ENCODE results near the gene IFT80.

Gene IFT80

DNA sequence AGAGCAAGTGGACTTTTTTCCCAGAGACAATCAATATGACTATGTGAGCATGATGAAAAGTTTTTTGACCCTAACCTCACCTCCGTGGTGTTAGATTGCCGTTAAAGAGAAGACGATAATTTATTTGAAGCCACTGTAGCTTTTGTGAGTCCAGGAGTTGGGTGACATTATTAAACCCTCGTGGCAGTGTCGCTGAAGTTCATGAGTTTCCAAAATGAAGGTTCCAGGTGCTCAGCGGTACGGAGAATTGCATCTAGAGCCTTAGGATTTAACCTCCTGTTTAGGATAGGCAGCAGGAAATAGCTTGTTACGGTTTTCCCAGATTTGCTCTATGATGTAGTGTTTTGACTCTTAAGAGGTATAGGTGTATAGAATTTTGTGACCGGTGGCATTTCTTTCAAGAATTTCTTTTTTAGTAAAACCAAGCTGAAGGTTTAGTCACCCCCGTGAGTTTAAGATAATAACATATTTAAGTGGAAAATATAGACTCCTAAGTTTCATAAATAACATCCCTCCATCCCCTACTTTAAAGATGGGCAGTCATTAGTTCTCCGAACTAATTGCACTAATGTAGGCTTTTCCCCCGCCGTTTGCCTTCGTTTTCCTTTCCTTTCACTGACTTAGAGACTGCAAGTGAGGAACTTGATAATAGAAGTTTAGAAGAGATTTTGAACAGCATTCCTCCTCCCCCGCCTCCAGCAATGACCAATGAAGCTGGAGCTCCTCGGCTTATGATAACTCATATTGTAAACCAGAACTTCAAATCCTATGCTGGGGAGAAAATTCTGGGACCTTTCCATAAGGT, 2.5 kb upstream of the IFT80 start:
- FAIRE-seq (peak; percentile 29), DNase-seq (ENCODE audit: low spot score) (peak; percentile 58)

DNA sequence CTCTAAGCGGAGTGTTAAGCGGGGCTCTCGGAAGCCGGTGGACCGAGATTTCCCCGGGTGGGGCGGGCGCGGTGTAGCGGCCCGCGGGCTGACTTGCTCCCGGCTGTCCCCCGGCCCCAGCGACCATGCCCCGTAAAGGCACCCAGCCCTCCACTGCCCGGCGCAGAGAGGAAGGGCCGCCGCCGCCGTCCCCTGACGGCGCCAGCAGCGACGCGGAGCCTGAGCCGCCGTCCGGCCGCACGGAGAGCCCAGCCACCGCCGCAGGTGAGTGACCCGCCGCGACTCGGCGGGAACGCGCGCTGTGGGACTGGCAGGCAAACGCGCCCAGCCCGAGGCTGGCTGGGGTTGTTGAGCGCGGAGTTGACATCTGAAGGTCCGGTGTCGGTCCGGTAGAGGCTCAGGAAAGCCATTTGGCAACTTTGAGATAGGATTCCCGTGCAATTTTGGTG, 1.7 kb upstream of the IFT80 start:
- FAIRE-seq, result no peak
- no peak for DNase-seq (ENCODE audit: low spot score)

DNA sequence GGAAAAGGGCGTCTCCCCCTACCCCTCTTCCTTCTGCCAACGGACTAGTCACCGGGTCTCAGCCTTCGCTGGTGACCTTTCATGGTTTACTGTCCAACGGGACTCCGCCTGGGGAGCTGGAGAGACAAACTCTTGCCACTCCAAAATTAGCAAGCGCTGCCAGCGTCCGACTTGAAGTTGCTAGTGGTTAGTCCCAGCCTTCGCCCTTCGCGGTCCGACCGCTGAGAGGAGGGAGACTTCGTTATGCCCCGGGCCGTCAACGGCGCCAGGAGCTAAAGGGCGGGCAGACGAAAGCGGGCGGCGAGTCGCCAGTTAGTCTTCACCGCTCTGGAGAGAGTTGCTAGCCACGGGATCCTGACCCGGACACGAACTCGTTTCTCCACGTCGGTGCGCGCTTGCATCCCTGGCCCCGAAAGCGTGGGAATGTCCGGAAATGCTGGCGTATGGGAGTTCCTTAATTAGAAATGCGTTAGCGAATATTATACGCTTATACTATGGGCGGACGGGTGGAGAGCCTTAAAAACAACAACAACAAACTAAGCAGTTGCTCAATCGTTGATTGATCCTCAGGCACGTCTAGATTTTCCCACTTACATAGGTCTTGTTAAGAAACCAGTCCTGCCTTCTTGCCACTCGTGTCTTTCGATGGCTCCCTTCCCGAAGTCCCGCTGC, 1.1 kb upstream of the IFT80 start:
- DNase-seq (ENCODE audit: low spot score) (peak; percentile 12), FAIRE-seq (no peak)

DNA sequence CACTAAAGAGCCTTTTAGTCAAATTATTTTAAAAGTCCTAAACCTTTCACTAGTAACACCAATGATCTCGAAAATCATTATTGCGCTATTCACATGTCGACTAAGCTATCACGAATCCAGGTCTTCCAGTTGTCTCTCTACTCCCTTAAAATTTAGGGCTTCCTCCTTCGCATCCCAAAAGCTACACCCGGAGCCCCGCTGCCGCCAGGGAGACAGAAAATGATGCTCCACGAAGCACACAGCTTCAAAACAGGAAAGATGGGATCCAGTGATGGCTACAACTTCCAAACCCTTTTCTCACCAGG, 253 bp downstream of the IFT80 start:
- DNase-seq (ENCODE audit: low spot score) (no peak), FAIRE-seq (no peak)

DNA sequence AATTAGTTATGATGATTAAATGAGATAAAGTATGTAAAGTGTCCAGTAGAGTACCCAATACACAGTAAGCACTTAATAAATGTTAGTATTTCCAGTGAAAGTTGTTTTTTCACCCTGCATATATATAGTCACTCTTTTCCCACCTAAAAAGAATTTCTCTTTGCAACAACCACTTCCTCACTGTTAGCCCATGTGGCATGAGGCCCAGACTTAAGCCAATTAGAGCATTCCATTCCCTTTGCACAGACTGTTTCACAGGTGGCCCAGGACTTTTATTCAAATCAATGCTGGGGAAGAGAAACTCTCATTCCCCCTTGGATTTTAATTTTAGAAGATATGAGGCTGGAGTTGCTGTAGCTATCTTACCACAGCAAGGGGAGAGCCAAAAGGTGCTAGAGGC, 3.7 kb downstream of the IFT80 start:
- no peak for DNase-seq (ENCODE audit: low spot score)
- FAIRE-seq, result no peak

DNA sequence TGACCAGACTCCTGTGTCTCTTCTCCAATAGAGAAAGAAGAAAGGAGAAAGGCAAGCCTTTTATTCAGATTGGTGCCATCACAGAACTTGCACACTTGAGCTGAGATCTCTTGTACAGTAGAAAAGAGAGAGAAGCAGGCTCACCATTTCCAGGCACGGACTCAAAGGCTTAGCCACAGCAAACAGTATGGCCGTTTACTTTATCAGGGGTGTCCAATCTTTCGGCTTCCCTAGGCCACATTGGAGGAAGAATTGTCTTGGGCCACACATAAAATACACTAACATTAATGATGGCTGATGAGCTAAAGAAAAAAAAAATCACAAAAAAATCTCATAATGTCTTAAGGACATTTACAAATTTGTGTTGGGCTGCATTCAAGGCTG, 5.0 kb downstream of the IFT80 start:
- DNase-seq (ENCODE audit: low spot score) (no peak), FAIRE-seq (no peak)

DNA sequence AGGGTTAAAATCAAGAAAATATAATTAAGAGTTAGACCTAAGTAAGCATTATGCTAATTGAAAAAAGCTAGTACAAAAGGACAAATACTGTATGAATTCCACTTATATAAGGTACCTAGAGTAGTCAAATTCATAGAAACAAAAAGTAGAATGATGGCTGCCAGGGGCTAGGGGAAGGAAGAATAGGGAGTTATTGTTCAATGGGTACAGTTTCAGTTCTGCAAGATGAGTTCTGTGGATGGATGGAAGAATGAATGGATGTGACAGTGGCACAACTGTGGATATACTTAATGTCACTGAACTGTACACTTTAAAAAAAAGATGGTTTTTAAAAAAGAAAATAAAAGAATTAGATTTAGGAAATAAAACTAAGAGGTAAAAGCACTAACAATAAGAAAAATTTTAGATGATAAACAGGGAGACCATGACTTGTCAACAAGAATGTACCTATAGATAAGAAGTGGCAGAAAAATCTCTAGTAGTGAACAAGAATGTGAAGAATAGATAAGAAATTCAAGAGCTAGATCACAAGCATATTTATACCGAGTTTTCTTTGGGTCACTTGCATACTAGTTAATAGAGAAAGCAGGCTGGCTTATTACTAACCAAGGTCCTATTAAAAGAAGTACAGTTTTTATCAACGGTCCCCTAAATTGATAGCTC, 5.5 kb downstream of the IFT80 start:
- DNase-seq (ENCODE audit: low spot score), result no peak
- no peak for FAIRE-seq

DNA sequence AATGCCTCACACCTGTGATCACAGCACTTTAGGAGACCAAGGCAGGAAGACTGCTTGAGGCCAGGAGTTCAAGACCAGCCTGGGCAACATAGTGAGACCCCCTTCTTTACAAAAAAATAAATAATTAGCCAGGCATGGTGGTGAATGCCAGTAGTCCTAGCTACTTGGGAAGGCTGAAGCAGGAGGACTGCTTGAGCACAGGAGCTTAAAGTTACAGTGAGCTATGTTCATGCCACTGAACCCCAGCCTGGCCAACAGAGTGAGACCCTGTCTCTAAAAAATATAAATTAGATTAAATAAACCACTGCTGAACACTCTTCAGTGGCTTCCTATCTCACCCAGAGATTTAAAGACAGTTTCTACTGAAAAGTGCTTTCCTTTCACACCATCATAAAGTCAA, 6.2 kb downstream of the IFT80 start:
- no peak for DNase-seq (ENCODE audit: low spot score)
- FAIRE-seq, result no peak

DNA sequence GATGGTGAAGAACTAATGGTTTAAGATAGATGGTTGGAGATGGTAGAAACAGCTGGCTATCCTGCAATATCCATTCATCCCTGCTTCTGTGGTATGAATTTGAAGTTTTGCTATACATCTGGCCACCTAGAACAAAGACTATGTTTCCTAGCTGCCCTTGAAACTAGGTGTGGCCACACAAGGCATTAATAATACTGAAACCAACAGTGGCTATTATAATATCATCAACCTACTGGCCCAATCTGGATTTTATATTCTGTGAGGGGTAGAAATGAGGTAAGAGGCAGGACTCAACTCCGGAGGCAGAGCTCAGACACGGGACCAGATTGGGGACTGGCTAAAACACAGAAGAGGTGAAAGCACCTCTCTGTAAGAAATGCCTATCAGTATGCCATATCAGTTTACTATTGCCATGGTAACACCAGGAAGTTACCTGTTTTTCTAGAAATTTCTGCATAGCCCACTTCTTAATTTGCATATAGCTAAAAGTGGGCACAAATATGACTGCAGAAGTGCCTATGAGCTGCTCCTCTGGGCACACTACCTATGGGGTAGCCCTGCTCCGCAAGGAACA, 8.4 kb downstream of the IFT80 start:
- DNase-seq (ENCODE audit: low spot score), result no peak
- FAIRE-seq, result no peak

DNA sequence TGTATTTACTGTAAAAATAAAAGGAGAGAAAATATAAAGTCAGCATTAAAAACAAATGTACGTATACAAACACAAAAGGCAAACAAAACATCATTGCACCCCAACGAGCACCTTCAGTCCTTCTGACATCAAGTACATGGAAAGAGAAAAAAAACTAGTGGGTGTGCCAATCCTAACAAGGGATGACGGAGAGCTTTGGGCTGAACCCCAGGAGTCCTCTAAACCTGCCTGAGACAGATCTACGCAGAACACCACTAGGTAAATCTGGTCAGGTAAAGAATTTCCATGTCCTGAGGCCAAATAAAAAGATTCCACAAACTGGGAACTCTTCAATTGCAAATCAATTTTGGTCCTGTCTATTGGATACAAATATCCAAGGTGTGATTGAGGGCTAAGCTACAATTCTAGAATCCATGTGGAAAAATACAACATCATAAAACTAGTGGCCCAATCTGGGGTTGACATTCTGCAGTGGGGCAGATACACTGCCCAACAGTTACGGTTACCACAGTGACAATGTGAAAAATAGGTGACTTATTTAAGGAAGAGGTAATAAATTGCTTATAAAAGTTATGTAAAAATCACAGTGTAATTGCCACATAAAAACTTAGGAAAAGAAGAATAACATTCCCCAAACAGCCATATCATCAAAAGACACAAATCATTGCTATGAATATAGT, 14.2 kb downstream of the IFT80 start:
- DNase-seq (ENCODE audit: low spot score) (no peak), FAIRE-seq (no peak)

DNA sequence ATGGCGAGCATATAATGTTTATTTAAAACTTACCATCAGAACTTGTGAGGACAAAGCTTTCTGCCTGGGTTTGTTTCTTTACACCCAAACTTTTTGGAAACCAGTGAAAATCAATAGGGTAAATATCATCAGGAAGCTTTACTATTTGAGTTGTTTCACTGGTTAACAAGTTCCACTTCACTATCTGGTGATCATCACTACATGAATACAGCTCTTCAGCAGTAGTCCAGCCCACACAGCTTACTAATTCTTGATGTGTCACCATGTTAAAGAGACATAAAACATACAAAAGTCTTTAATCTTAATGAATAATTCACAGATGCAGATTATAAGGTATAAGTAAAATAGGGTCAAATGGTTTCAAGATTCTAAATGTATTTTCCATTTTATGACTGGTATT, 17.6 kb downstream of the IFT80 start:
- FAIRE-seq (peak; percentile 54), DNase-seq (ENCODE audit: low spot score) (no peak)

DNA sequence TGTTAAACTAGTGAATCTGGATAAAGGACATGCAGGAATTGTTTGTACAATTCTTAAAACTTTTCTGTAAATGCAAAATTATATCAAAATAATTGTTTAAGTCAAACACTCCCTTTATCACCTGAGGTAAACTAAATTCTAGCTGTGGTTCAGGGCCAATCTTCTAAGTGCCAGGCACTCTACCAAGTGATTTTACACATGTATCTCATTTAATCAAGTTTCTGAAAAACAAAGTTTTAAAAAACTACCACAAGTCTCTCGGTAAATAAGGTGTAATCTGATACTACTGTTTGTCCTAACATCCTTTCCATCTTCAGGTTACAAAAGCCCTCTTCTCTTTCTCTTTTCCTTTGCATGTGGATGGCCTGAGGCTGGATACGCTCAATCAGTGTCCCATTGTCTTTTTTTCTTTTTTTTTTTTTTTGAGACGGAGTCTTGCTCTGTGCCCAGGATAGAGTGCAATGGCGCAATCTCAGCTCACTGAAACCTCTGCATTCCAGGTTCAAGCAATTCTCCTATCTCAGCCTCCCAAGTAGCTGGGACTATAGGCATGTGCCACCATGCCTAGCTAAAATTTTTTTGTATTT, 19.3 kb downstream of the IFT80 start:
- FAIRE-seq, result no peak
- DNase-seq (ENCODE audit: low spot score), result no peak

DNA sequence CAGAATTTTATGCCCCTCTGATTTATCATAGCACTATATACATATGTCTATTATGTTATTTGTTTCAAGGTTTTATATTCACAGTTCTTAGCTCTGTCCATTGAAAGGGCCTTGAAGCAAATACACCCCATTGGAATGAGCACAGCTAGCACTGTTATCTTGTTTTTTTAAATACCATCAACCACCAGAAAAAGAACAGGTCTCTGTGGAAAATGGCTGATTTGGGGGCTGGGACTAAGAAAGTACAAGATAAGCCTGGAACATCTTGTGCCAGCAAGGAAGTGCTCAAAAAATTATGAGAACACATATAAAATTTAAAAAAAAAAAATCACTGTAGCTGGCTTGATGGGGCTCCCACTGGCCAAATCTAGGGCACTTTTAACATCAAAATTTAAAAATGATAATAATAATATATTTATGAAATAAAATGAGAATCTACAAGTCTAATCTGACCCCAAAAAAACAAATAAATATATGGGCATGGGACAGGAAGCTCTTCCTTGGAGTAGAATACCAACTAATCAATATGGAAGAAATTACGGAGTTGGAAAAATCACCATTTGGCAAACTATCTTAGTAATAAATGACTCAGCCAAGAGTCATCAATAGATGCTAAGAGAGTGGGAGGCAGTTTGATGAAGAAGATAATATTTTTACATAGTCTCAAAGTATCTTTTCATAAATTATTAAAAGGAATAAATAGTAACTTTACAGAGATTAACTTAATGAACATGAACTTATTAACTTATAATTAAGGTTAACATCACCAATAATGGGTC, 20.5 kb downstream of the IFT80 start:
- no peak for FAIRE-seq
- DNase-seq (ENCODE audit: low spot score), result no peak

DNA sequence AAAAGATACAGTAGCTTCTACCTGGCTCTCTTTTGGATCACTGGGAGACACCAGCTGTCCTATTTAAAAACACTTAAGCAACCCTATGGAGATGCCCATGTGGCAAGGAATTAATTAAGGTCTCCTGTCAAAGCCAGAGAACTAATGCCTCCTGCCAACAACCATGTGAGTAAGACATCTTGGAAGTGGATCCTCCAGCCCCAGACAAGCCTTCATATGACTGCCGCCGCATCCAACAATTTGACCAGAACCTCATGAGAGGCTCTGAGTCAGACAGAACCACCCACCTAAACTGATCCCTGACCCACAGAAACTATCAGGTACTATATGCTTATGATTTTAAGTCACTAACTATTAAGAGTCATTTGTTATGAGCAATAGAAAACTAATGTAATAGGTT, 22.3 kb downstream of the IFT80 start:
- FAIRE-seq (no peak), DNase-seq (ENCODE audit: low spot score) (no peak)

DNA sequence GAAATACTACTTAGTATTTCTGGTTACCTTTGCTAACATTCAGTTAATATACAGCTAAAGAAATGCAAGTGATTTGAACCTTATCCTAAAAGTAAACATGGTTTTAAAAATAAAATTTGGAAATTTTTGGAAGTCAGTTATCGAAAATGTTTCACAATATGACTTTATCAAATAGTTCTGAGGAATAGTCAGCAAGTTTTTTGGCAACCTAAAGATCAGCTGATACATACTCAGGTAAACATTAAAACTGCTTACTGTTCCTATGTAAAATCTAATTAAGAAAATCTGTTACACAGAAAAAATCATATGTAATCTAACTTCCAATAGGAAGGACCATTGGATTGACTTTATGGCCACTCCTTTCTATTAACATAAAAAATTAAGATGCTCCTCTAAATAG, 24.1 kb downstream of the IFT80 start:
- FAIRE-seq (no peak), DNase-seq (ENCODE audit: low spot score) (no peak)

DNA sequence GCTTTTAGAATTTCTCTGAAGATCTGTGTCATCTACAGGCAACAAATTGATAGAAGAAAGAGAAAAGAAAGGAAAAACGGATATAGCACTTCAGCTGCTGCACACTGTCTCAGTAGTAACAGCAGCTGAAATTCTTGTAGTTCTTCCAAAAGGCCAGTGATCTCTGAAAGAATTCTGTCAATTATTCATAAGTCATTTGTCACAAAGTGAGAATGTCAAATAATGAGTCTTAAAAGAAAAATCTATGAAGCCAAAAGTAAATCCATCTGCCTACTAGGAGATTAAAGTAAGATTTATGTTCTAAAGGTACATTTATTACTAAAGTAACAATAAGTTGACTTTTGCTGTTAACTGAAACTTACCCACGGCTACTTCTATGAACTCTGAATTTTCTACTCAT, 24.6 kb downstream of the IFT80 start:
- peak; percentile 60 for DNase-seq (ENCODE audit: low spot score)

DNA sequence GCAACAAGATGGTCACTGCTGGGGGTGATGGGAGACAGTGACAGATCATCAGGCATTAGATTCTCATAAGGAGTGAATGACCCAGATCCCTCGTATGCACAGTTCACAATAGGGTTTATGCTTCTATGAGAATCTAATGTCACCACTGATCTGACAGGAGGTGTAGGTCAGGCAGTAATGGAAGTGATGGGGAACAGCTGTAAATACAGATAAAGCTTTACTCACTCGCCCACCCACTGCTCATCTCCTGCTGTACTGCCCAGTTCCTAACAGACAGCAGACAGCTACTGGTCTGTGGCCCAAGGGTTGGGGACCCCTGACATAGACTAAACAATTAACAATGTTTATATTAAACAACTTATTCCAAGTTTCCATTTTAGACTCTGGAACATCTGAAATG, 25.4 kb downstream of the IFT80 start:
- FAIRE-seq (no peak), DNase-seq (ENCODE audit: low spot score) (no peak)

More for the DNA sequence above, 24.6 kb downstream of the IFT80 start:
- FAIRE-seq, result peak; percentile 94

DNA sequence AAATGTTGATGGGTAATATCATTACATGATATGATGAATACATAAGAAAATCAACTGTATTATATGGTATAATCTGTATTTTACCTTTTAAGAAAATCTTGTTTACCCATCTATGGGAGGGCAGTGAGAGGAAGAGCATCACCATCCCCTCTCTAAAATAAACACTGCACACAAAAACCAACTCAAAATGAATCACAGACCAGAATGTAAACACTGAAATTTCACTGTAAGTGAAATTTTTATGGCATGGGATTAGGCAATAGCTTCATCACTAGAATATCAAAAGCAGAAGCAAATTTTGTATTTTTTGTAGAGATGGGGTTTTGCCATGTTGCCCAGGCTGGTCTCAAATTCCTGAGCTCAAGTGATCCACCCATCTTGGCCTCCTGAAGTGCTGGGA, 26.2 kb downstream of the IFT80 start:
- FAIRE-seq (no peak), DNase-seq (ENCODE audit: low spot score) (no peak)

DNA sequence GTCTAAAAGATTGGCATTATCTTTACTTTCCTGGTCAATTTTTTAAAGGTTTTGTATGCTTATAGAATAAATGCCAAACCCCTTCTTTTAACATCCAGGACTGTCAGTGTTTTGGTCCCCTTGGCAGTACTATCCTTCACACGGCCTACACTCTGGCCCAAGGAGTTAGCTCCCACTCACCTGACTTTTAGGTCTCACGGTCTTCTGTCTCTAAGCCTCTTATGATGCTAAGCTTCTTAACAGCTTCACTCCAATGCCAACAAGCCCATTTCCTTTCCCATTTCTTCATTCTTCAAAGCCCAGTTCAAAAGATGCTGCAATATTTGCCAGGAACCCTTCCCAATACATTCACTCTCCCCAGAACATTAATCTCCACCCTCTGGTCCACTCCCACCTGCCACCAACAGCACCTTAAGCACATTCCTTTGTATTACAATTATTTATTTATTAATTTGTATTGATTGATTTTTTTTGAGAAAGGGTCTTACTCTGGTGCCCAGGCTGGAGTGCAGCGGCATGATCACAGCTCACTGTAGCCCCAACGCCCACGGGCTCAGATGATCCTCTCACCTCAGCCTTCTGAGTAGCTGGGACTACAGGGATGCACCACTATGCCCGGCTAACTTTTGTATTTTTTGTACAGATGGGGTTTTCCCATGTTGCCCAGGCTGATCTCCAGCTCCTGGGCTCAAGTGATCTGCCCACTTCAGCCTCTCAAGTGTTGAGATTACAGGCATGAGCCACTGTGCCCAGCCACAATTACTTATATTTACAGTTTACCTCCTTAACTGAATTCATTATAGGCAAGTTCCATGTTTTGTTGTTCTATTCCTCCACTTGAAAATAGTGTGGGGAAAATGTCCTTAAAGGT, 27.8 kb downstream of the IFT80 start:
- FAIRE-seq (no peak), DNase-seq (ENCODE audit: low spot score) (no peak)

DNA sequence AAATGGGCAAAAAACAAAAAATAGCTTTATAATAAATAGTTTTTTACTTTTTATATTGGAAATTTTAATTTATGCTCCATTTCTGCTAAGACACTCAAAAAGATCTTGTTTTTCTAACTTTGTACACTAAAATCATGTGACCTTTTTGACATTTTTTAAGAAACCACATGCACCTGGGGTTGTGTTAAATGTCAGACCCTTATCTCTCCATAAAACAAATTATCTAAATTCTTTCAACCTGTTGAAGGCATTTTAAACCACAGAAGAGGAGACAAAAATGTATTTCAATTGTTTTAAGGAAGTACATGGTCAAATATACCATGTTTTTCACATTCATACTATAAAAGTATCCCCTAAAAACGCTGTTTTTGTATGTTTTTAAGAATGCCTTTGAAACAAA, 29.2 kb downstream of the IFT80 start:
- DNase-seq (ENCODE audit: low spot score) (no peak), FAIRE-seq (no peak)

Measured in RCC 7860 (cell line).